GM21737 (cell line): ENCODE results near the gene OFD1.

Experiments used
- ATAC-seq: cut with Tn5 transposase; IDR thresholded peaks from one replicate; pipeline ENCODE4 v1.9.1; 2021; ENCODE audit warnings: mild to moderate bottlenecking, moderate library complexity; ENCODE audit not compliant: unreplicated experiment

The OFD1 gene

GRCh38 chrX:13750812-13751211 lies 16.3 kb downstream of the OFD1 start:
- no peak for ATAC-seq

GRCh38 chrX:13752141-13752540 lies 17.6 kb downstream of the OFD1 start:
- ATAC-seq: no peak

DNA sequence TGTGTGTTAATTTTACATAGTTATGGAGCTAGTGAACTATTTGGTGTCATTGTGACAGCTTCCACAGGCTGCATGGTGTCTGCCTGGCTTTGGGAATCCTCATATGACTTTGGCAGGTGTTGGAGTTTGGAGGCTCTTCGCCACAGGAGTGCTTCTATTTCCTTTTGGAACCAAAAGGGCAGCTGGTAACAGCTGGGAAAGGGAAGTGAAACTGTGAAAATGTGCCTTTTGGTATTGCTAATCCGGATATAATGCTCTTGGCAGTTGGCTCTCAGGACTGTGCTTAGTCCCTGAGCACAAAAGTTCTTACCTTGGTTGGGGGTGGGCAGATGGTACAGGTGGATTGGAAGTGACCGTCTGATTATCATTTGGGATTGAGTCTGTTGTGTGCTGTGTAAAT lies 18.1 kb downstream of the OFD1 start:
- ATAC-seq: peak; percentile 52

GRCh38 chrX:13754765-13755164 lies 20.2 kb downstream of the OFD1 start:
- no peak for ATAC-seq

GRCh38 chrX:13755254-13755653 lies 20.7 kb downstream of the OFD1 start:
- ATAC-seq: no peak

- ATAC-seq: no peak
Observed at GRCh38 chrX:13756381-13756780, 21.8 kb downstream of the OFD1 start.

- ATAC-seq: peak; percentile 66
Observed at GRCh38 chrX:13759152-13759718, 24.7 kb downstream of the OFD1 start.

GRCh38 chrX:13760426-13760825 lies 25.9 kb downstream of the OFD1 start:
- no peak for ATAC-seq

DNA sequence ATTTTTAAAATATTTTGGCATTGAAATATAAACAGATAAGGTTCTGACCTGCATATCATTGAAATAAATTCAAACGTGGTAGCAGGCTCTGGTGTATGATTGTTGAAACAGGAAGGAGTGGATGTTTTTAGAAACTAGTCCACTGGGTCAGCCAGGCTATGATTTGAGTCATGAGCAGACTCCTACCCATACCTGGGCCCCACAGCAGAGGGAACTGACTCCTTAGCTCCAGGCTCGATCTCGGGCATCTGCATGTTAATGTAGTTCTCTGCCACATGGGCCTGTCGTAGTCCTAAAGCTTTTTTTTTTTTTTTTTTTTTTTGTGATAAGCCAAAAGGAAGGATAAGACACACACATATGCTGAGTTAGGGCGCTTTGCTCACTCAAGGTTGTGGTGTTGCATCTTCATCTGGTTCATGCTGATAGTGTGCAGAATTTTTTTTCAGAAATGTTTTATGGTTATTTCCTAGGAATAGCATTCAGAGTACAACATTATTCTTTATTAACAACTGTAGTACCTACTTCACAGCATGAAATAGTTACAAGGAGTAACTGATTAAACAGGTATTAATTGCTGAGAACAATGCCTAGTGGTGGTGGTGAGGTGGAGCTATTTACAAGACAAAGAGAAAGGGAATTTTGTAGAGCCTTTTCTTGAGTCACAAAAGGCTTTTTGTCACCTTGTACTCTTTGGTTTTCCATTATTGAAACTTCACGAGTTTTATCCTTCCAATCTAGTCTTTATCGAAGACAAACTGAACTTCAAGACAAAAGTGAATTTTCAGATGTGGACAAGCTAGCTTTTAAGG lies 27.3 kb downstream of the OFD1 start:
- peak; percentile 51 for ATAC-seq

- ATAC-seq: no peak
Observed at GRCh38 chrX:13763489-13763888, 28.9 kb downstream of the OFD1 start.

DNA sequence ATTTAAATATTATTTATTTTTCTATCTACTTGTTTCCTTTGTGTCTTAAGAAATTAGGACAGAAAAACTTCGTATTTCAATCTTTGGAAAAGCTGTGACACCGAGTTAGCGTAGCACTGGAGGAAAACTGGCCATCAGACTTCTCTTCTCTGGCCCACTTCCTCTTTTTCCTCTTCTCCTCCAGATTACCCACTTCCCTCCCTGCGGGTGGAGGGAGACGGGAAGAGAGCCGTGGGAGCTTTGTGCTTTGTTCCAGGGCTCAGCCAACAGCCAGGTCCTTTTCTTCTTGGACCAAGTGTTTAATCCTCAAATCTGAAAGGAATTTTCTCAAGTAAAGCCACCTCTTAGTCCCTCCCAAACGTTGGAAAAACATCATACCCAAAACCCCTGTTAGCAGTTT lies 29.7 kb downstream of the OFD1 start:
- no peak for ATAC-seq

DNA sequence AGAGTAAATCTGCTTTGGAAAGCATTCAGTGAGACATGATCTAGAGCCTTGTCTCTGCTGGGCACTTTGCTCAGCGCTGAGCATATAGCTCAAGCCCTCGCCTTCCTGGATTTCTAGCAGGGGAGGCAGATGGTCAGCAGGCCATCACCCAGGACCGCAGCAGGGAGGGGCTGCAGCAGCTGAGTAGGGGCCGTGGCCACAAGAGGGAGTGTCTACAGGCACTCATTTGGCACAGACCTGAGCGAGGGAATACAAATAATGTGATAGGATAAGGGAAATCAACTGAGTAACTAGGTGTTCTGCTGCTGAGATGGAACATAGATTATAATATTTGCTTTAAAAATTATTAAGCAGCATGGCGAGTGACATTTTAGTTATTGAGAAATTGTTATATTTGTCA lies 30.2 kb downstream of the OFD1 start:
- ATAC-seq: no peak

DNA sequence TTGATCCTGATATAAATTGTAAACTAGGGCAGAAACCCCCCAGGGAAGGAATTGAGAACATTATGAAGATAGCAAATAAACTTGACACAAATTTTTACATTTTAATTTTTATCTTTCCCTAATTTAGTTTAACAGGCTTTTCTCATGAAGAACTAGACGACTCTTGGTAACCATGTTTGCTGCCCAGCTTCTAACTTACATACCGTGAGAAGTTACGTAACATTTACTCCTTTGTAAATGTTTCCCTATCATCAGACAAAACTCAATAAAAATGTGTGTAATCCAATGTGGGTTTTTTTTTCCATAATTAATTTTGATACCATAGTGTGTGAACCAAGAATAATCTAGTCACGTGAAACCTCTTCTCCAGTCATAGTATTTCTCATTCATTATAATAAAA lies 34.4 kb downstream of the OFD1 start:
- no peak for ATAC-seq

DNA sequence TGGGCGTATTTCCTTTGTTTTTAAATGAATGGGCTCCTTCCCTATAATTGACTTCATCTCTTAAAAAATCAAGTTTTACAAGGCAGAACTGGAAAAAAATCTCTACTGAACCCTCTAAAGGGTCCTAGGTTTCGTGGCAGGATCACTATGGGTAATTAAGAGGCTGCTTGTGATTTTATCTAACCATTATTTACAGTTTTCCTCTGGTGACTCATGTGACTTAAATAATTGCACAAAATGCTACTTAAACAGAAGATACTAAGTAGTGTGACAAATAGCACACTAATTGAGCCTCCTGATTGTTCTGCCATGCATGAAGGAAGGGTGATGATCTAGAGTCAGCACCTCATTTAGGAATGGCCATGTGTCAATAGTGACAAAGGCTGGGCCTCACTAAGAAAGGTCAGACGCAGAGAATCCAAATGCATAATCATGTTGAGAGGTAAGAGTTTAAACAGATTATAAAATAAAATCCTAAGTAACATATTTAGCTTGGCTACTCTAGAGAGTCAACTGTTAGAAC lies 35.5 kb downstream of the OFD1 start:
- ATAC-seq: no peak

GRCh38 chrX:13774696-13775095 lies 40.1 kb downstream of the OFD1 start:
- no peak for ATAC-seq

DNA sequence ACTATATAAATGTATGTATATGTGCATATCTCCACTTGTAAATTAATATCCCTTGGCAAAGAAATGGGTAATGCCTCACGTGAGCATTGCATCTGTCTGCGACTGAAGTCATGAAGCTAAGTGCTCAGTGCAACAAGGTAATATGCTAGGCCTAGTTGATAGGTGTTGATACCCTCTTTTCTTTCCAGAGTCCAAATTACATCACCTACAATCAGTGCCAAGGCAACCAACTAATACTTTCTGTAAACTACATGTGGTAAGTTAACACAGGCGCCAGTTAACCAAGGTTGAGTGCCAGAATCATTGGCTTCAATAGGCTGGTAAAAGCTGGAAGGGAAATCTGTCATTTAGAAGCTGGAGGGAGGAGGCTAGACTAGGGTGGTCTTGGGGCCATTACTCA lies 41.3 kb downstream of the OFD1 start:
- no peak for ATAC-seq

DNA sequence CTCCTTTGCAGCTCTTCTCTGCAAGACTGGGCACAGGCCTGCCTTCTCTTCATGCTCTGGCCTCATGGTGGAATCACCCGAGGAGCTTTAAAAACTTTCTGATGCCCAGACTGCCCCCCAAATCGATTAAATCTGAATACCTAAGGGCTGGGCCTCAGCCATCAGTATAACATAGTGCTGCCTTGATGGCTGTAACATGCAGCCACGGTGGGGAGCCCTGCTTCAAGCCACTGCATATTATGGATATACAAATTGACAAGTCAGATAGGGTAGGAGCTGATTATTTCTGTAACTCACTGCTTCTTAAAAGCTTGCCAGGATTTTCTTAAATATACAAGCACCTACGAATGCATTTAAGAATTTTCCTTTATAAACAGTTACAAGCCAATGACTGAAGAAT lies 41.8 kb downstream of the OFD1 start:
- ATAC-seq: no peak

GRCh38 chrX:13778916-13779315 lies 44.4 kb downstream of the OFD1 start:
- ATAC-seq: no peak

DNA sequence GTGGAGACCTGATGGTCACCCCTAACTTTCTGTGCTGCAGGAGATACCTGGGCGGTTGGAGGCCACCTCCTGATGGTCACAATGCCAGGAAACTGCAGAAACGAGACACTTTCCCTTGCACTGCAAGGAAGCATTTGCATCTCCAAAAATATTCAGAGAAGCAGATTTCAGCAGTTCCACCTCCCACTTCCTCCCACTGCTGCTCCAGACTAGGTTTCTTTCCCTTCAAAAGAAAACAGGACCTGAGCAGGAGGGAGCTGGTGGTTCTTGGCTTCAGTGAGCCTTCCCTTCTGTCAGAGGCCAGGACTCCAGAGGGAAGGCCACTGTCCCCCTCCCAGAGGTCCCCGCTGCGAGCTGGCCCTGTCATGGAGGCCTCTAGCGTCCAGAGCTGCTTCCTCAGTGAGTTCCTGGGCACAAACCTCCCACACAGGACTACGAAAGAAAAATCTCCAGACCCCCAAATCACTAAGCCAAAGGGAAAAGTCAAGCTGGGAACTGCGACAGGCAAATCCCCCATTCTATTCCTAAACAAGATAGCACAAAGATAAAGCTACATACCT lies 46.4 kb downstream of the OFD1 start:
- no peak for ATAC-seq

- no peak for ATAC-seq
Observed at GRCh38 chrX:13786048-13786447, 51.5 kb downstream of the OFD1 start.

GRCh38 chrX:13790206-13791131 lies 55.9 kb downstream of the OFD1 start:
- ATAC-seq: no peak
